Fibroblast of skin of right quadriceps (primary cell): Measurements from ENCODE around the gene ARMC9.

Experiments
- DNase-seq: peaks from one replicate; pipeline ENCODE4 v3.0.0-alpha.2; 2013

The ARMC9 gene

GRCh38 chr2:231207734-231208133 is 9.3 kb downstream of the ARMC9 start:
- DNase-seq = no peak

GRCh38 chr2:231210782-231211181 is 12.4 kb downstream of the ARMC9 start:
- DNase-seq = no peak

DNA sequence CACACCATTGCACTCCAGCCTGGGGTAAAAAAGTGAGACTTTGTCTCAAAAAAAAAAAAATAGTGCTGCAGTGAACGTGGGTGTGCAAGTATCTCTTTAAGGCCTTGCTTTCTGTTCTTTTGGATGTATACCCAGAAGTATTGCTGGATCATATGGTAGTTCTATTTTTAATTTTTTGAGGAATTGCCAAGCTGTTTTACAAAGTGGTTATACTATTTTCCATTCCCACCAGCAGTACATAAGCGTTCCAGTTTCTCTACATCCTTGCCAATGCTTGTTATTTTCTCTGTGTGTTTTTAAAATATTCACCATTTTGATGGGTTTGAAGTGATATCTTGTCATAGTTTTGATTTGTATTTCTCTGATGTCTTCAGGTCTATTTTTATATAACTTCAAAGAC is 13.1 kb downstream of the ARMC9 start:
- DNase-seq = no peak

GRCh38 chr2:231212329-231212845 is 14.0 kb downstream of the ARMC9 start:
- DNase-seq = peak; percentile 37

DNA sequence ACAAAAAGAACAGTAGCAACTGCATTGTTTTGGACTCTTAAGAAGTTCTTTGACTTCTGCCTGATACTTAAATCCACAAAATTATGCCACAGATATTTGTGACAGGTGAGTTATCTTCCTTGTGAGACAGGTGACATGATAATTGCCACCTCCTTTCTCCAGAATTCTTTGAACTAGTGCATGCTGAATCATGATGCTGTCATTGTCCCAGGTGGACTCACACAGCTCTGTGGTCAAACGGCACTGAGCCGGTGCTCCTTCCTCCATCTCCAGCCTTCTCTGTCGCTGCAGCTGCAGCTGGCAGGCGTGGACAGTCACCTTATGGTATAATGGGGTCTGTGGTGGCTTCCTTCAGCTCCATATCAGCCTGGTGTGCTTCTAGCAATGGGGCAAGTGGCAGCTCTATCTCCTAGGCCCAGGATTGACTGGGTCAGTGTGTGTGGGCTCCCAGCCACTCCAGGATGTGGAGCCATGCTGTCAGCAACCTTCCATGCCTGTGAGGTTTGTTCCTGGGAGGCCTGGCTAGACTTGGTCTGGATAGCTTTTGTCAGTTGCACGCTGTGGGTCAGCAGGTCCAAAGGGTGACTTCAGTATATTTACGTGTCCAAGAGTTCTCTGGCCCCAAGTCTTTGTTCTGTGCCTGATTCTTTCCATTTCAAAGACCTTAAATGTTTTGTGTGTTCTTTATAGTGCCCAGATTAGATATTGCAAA is 15.7 kb downstream of the ARMC9 start:
- no peak for DNase-seq

- DNase-seq = no peak
Observed at GRCh38 chr2:231218366-231218765, 19.9 kb downstream of the ARMC9 start.

DNA sequence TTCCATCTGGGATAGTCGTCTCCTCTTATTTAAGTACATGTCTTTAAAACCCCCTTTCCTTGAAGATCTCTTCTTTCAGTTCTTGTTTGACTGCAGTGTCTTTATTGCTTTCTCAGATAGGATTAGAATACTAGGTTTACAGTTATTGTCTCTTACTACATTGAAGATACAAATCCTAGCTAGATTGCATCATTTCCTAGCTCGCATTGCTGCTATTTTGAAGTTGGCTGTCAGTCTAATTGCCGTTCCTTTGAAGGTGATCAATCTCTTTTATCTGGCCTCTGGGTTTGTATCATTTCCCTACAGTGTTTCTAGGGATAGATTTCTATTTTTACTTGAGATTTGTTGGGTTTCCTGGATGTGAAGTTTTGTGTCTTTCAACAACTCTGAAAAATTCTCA is 20.9 kb downstream of the ARMC9 start:
- no peak for DNase-seq

GRCh38 chr2:231221761-231222160 is 23.3 kb downstream of the ARMC9 start:
- DNase-seq = no peak

GRCh38 chr2:231222318-231223000 is 24.0 kb downstream of the ARMC9 start:
- peak; percentile 35 for DNase-seq

GRCh38 chr2:231223001-231223375 is 24.6 kb downstream of the ARMC9 start:
- no peak for DNase-seq

- DNase-seq = no peak
Observed at GRCh38 chr2:231223458-231223976, 25.1 kb downstream of the ARMC9 start.

GRCh38 chr2:231227310-231228162 is 29.1 kb downstream of the ARMC9 start:
- DNase-seq = peak; percentile 70

- no peak for DNase-seq
Observed at GRCh38 chr2:231228223-231228622, 29.8 kb downstream of the ARMC9 start.

DNA sequence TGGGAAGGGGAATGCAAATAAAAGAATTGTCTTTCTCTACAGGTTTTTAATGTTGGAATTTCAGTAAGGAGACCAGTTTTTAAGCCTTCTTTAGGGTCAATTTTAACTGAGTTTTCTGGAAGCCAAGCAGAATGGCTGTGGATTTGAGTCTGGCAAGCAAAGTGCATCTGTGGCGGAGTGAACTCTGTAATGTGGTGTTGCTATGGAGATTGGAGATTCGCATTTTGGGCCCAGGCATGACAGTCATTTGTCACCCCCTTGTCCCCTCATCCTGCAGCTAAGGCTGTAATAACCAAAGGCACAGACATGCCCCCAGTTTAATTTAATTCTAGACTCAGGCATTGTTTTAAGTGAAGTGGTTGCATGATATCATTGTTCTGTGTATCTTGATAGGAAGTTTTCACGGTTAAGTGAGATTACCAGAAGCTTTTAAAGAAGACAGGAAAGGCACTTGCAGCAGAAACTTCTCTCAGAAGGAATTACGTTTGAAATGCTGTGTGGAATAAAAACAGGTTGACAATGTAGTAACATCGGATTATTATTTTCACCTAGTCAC is 30.6 kb downstream of the ARMC9 start:
- no peak for DNase-seq

- DNase-seq = no peak
Observed at GRCh38 chr2:231235217-231235616, 36.8 kb downstream of the ARMC9 start.

- no peak for DNase-seq
Observed at GRCh38 chr2:231238689-231239088, 40.3 kb downstream of the ARMC9 start.

GRCh38 chr2:231239751-231240150 is 41.3 kb downstream of the ARMC9 start:
- DNase-seq = no peak

GRCh38 chr2:231241755-231242507 is 43.5 kb downstream of the ARMC9 start:
- peak; percentile 29 for DNase-seq

DNA sequence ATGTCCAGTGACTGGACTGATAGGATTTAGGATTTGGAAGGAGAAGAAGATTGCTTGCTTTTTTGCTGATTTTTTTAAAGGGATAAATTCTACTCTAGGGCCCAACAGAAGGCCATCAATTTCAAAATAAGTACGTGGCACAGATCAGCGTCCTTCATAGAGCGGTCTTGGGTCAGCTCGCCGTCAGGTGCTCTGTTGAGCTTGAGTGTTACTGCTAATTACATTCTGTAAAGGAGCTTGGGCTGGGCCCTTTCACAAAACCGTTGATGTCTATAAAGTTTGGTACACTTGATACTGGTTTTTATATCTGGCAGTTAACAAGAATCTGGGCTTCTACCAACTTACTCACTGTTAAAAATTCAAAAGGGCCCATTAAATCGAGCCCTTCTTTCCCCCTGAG is 45.4 kb downstream of the ARMC9 start:
- DNase-seq = no peak

DNA sequence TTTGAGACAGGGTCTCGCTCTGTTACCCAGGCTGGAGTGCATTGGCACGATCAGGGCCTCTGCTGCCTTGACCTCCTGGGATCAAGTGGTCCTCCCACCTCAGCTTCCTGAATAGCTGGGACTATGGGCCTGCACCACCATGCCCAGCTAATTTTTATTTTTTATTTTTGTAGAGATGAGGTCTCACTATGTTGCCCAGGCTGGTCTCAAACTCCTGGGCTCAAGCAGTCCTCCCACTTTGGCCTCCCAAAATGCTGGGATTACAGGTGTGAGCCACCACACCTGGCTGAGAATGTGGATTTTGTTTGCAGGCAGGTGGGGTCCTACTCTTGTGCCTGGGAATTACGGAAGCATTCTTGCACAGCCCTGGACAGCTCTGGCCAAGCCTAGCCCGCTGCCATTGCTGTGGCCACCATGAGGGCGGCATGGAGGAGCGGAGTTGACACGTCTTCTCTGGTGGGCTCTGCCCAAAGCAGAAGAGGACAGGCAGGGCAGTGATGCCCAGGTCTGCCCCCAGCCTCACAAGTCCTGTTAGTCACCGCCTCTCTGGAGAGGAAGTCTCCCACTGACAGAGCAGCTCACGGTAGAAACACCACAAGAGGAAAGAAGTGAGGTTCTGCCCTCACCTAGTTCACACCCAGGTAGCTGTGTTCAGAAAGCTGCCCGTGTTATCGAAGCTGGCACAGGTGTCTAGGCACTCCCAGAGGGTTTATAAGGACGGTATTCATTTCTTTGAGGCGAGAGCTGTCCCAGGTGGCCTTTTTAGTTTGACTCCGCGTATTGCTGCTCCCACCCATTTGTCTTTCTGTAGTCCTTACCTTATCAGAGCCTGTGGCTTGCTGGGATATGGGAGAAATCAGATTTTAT is 46.2 kb downstream of the ARMC9 start:
- no peak for DNase-seq
